ENCODE data around the gene HNRNPA0. TPM values are rescaled to one million over a fixed set of nuclear protein-coding genes. Genes with fewer than 3 reads are reported as not detected.

HNRNPA0 gene
- total RNA-seq, 2 experiments from 2014 or later: 20.6 to 50.3 TPM

- no peaks in the 10 kb centered on the region for H3K79me2 ChIP-seq (ENCODE audit: insufficient read depth, low read depth, low read length)
- CTCF ChIA-PET (ENCODE audit: unreplicated experiment): interaction anchor here (2.7 kb wide), 1 partner anchor 111 kb away, joined by 12 read pairs; no protein-coding TSS in a partner anchor
- H3K9me3 ChIP-seq (ENCODE audit: low read length): 0 out of 2 replicates have a peak, but pooled peaks cover 7% of the 10 kb centered on the region
- no peak overlapping the region for H2AFZ ChIP-seq (ENCODE audit: low read length)
- POLR2A ChIA-PET: interaction anchor here (0.8 to 1.1 kb wide), 3 partner anchors 12 to 284 kb away, joined by 3 to 5 read pairs (median 3); no protein-coding TSS in a partner anchor
- no TSS peak for BruUV-seq (replicated peaks)
- DNase-seq (ENCODE audit: low spot score): no peak
- intact Hi-C loops (cut with micrococcal nuclease; ENCODE audit: unreplicated experiment): loop anchor here (1.0 to 10.0 kb wide), 2 partner anchors 81 to 937 kb away; no protein-coding TSS in a partner anchor
- H3K9me2 ChIP-seq (ENCODE audit: insufficient read depth, low read length): no peaks in the 10 kb centered on the region
- no peaks in the 10 kb centered on the region for H3K36me3 ChIP-seq (ENCODE audit: insufficient read depth, low read length)
- H3K4me3 ChIP-seq (ENCODE audit: low read depth, low read length, poor library complexity, severe bottlenecking): no peak overlapping the region
- H3K4me1 ChIP-seq (ENCODE audit: insufficient read depth, low read length, poor library complexity, severe bottlenecking): no peaks in the 10 kb centered on the region
- TF ChIP-seq EZH2phosphoT487 (IDR thresholded peaks at IDR 0.05; ENCODE audit: borderline replicate concordance, low read depth, low read length): no peak
- TF ChIP-seq, protein P1, sequence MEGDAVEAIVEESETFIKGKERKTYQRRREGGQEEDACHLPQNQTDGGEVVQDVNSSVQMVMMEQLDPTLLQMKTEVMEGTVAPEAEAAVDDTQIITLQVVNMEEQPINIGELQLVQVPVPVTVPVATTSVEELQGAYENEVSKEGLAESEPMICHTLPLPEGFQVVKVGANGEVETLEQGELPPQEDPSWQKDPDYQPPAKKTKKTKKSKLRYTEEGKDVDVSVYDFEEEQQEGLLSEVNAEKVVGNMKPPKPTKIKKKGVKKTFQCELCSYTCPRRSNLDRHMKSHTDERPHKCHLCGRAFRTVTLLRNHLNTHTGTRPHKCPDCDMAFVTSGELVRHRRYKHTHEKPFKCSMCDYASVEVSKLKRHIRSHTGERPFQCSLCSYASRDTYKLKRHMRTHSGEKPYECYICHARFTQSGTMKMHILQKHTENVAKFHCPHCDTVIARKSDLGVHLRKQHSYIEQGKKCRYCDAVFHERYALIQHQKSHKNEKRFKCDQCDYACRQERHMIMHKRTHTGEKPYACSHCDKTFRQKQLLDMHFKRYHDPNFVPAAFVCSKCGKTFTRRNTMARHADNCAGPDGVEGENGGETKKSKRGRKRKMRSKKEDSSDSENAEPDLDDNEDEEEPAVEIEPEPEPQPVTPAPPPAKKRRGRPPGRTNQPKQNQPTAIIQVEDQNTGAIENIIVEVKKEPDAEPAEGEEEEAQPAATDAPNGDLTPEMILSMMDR (conservative IDR thresholded peaks at IDR 0.05; ENCODE audit: low read length): no peak
- no peak overlapping the region for H3K27ac ChIP-seq (ENCODE audit: low read depth, low read length, poor library complexity, severe bottlenecking)
- H3K4me2 ChIP-seq (ENCODE audit: low read length): no peak overlapping the region
- H4K20me1 ChIP-seq (ENCODE audit: insufficient read depth, low read length): no peaks in the 10 kb centered on the region
Observed at GRCh38 chr5:137741718-137742117, 12.4 kb downstream of the HNRNPA0 start.

DNA sequence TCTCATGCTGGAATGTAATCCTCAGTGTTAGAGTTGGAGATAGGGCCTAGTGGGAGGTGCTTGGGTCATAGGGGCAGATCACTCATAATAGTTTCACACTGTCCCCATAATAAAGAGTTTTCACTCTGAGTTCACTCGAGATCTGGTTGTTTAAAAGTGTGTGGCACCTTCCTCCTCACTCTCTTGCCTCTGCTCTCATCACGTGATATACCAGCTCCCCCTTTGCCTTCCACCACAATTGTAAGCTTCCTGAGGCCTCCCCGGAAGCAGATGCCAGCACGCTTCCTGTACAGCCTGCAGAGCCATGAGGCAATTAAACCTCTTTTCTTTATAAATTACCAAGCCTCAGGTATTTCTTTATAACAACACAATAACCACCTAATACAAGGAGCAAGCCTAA, 14.4 kb downstream of the HNRNPA0 start:
- Histone ChIP-seq H2AFZ (ENCODE audit: low read length) (no peak overlapping the region), H3K4me2 (ENCODE audit: low read length) (no peak overlapping the region), H3K9me2 (ENCODE audit: insufficient read depth, low read length) (no peaks in the 10 kb centered on the region), H3K4me3 (ENCODE audit: low read depth, low read length, poor library complexity, severe bottlenecking) (no peak overlapping the region), H4K20me1 (ENCODE audit: insufficient read depth, low read length) (no peaks in the 10 kb centered on the region), H3K36me3 (ENCODE audit: insufficient read depth, low read length) (no peaks in the 10 kb centered on the region), H3K4me1 (ENCODE audit: insufficient read depth, low read length, poor library complexity, severe bottlenecking) (peaks cover 6% of the 10 kb centered on the region), H3K9me3 (ENCODE audit: low read length) (0 out of 2 replicates have a peak, but pooled peaks cover 7% of the 10 kb centered on the region), H3K79me2 (ENCODE audit: insufficient read depth, low read depth, low read length) (no peaks in the 10 kb centered on the region), H3K27ac (ENCODE audit: low read depth, low read length, poor library complexity, severe bottlenecking) (no peak overlapping the region)
- ChIA-PET POLR2A (no interaction called here), CTCF (ENCODE audit: unreplicated experiment) (no interaction called here)
- no peak for DNase-seq (ENCODE audit: low spot score)
- intact Hi-C loops (cut with micrococcal nuclease; ENCODE audit: unreplicated experiment): loop anchor here (10.0 kb wide), 1 partner anchor 935 kb away; no protein-coding TSS in a partner anchor
- BruUV-seq (replicated peaks): no TSS peak
- no peak for TF ChIP-seq EZH2phosphoT487 (IDR thresholded peaks at IDR 0.05; ENCODE audit: borderline replicate concordance, low read depth, low read length)
- TF ChIP-seq, protein P1 (conservative IDR thresholded peaks at IDR 0.05; ENCODE audit: low read length): no peak

DNA sequence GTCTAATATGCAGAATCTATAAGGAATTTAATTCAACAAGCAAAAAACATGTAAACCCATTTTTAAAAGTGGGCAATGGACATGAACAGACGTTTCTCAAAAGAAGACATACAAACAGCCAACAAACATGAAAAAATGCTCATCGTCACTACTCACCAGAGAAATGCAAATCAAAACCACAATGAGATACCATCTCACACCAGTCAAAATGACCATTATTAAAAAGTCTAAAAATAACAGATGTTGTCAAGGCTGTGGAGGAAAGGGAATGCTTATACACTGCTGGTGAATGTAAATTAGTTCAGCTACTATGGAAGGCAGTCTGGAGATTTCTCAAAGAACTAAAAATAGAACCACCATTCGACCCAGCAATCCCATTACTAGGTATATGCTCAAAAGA, 15.2 kb downstream of the HNRNPA0 start:
- TF ChIP-seq, protein P1 (conservative IDR thresholded peaks at IDR 0.05; ENCODE audit: low read length): no peak
- no peak for TF ChIP-seq EZH2phosphoT487 (IDR thresholded peaks at IDR 0.05; ENCODE audit: borderline replicate concordance, low read depth, low read length)
- no TSS peak for BruUV-seq (replicated peaks)
- ChIA-PET CTCF (ENCODE audit: unreplicated experiment) (no interaction called here), POLR2A (interaction anchor here (0.6 kb wide), 1 partner anchor 12 kb away, joined by 3 read pairs; no protein-coding TSS in a partner anchor)
- H3K4me3 ChIP-seq (ENCODE audit: low read depth, low read length, poor library complexity, severe bottlenecking): no peak overlapping the region
- peaks cover 6% of the 10 kb centered on the region for H3K4me1 ChIP-seq (ENCODE audit: insufficient read depth, low read length, poor library complexity, severe bottlenecking)
- no peak overlapping the region for H2AFZ ChIP-seq (ENCODE audit: low read length)
- H3K9me3 ChIP-seq (ENCODE audit: low read length): 0 out of 2 replicates have a peak, but pooled peaks cover 7% of the 10 kb centered on the region
- no peaks in the 10 kb centered on the region for H3K36me3 ChIP-seq (ENCODE audit: insufficient read depth, low read length)
- H3K4me2 ChIP-seq (ENCODE audit: low read length): no peak overlapping the region
- H3K79me2 ChIP-seq (ENCODE audit: insufficient read depth, low read depth, low read length): no peaks in the 10 kb centered on the region
- no peak for DNase-seq (ENCODE audit: low spot score)
- intact Hi-C loops (cut with micrococcal nuclease; ENCODE audit: unreplicated experiment): no loop called here
- no peaks in the 10 kb centered on the region for H4K20me1 ChIP-seq (ENCODE audit: insufficient read depth, low read length)
- no peaks in the 10 kb centered on the region for H3K9me2 ChIP-seq (ENCODE audit: insufficient read depth, low read length)
- H3K27ac ChIP-seq (ENCODE audit: low read depth, low read length, poor library complexity, severe bottlenecking): no peak overlapping the region

Data from OCI-LY7 (cell line).